Activated naive CD4-positive, alpha-beta T cell treated with anti-CD3 and anti-CD28 coated beads for 36 hours (primary cell): ENCODE results near the gene FOXF1. TPM values are rescaled to one million over a fixed set of nuclear protein-coding genes. Genes with fewer than 3 reads are reported as not detected.

Experiments used
- CTCF ChIA-PET: fragments of 350-600 bp; sonication (Branson Sonifier 250); formaldehyde crosslinking; loops from one replicate; lab custom pipeline; 2021; ENCODE audit warnings: antibody characterized with exemption; lab: Charles Lee
- DNase-seq: peaks from one replicate; pipeline ENCODE4 v3.0.0-alpha.2; 2020
- H3K27ac Mint-ChIP-seq: one replicate; pipeline ENCODE4 v1.8.0; 2021; ENCODE audit warnings: mild to moderate bottlenecking, mixed read lengths
- H3K27me3 Mint-ChIP-seq: one replicate; pipeline ENCODE4 v1.8.0; 2021; ENCODE audit warnings: low read depth, mixed read lengths
- H3K36me3 Mint-ChIP-seq: one replicate; pipeline ENCODE4 v1.8.0; 2021; ENCODE audit warnings: low read depth, mixed read lengths
- H3K4me1 Mint-ChIP-seq: one replicate; pipeline ENCODE4 v1.8.0; 2021; ENCODE audit warnings: low read depth, mixed read lengths
- H3K4me3 Mint-ChIP-seq: one replicate; pipeline ENCODE4 v1.8.0; 2021; ENCODE audit warnings: mild to moderate bottlenecking, moderate library complexity, mixed read lengths
- H3K9me3 Mint-ChIP-seq: one replicate; pipeline ENCODE4 v1.8.0; 2021; ENCODE audit warnings: mixed read lengths
- intact Hi-C: fragments of 100-400 bp; cut with micrococcal nuclease; formaldehyde crosslinking; loops from one replicate; pipeline ENCODE4 v1.15.1; 2023
- total RNA-seq, 2 experiments: library from RNA; stranded (reverse); gene quantifications; one replicate each; pipeline ENCODE4 v1.2.3, GENCODE V29; 2021

FOXF1 gene
- total RNA-seq, 2 experiments from 2014 or later, result not detected

DNA sequence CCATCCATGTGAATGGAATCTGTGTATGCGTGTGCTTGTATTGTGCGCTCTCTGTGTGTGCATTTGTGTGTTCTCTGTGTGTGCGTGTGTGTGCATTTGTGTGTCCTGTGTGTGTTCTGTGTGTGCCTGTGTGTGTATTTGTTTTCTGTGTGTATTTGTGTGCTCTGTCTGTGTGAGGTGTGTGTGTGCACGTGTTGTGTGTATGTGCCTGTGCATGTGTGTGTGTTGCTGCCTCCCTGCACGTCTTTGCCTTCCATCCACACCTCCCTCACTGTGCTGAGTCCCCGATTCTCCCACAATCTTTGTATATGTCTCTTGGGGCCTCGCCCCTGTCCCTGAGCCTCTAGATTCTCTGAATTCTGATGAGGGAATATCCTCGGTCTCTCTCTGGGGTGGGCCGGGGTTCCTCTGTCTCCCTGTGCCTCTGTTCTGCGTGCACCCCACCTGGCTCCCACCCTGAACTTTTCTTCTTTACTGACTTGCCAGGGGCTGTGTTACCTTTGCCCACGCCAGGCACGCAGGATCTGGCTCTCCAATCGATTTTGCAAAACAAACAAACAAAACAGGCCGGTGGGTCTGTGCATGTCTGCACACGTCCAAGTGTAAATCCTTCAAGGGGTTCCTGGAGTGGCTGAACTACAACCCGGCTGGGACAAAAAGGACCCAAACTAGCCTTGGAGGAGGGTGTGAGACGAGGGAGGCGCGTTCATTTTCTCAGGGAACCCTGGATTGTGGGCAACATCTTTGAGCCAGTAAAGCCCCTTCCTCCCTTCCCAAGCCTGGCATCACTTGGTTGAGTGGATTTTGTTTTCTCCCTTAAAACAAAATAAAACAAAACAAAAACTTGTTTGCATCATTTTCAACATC is 8.1 kb upstream of the FOXF1 start:
- Mint-ChIP-seq H3K4me3 (no peak overlapping the region), H3K27ac (no peak overlapping the region), H3K27me3 (peaks cover 75% of the 10 kb centered on the region), H3K4me1 (peaks cover 7% of the 10 kb centered on the region), H3K36me3 (no peaks in the 10 kb centered on the region), H3K9me3 (no peaks in the 10 kb centered on the region)
- CTCF ChIA-PET, result no interaction called here
- intact Hi-C loops, result no loop called here
- DNase-seq, result no peak

DNA sequence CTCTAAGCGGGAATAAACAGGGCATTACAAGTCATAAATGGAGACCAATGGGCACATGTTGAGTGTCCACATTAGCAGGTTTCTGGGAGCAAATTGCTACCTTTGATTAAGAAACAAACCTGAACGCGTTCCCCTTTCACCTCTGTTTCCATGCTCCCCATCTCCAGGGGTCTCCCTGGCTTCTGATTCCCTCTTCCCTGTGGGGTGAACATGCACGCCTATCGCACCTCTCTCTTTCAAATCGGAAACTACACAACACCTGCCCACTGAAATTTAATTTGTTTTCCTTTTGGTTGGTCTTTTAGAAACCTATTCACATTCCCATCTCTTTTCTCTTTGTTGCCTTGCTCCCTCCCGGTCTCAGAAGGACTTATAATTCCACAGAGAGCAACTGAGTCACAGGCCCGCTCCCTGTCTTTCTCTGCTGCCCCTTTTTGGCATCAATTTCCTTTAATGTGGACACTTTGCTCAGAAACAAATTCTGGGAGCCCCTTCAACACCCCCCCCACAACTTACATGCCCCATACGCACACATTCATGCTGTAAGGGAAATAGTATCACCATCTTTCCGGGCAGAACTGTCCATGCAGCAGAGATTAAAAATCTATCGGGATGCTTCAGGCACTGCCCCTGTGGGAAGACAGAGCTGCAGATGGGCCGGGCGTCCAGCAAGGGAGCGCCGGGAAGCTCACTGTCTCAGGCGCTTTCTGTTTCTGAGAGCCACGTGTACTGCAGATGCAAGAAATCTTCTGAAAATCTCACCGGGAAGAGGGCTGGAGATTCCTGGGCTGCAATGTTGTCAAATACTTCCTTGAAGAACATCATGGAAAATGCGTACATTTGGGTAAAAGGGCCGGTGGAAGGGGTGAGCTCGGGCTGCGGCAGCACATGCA is 7.2 kb upstream of the FOXF1 start:
- Mint-ChIP-seq H3K9me3 (no peaks in the 10 kb centered on the region), H3K27ac (no peak overlapping the region), H3K27me3 (peaks cover 82% of the 10 kb centered on the region), H3K4me3 (no peak overlapping the region), H3K4me1 (peaks cover 13% of the 10 kb centered on the region), H3K36me3 (no peaks in the 10 kb centered on the region)
- CTCF ChIA-PET, result interaction anchor here (0.6 kb wide), 1 partner anchor 49 kb away, joined by 4 read pairs; no protein-coding TSS in a partner anchor
- intact Hi-C loops, result no loop called here
- DNase-seq, result no peak

DNA sequence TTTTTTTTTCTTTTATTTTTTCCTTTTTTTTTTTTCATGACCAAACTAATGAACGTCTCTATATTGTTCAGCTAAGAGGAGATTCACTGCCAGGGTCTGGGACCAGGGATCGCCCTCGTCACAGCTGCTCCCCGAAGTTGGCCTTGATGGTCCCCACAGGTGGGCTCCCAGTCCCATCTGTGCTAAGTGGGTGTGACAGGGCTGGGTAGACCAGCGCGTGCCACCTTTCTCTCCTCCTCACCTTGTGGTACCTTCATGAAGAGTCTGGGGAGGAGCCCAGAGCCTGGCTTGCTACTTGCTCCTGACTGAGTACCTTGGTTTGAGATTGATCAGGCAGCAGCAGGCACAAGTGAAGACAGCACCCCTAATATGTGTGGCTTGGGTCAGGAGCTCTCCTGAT is 6.5 kb upstream of the FOXF1 start:
- Mint-ChIP-seq H3K4me1 (peaks cover 13% of the 10 kb centered on the region), H3K27ac (no peak overlapping the region), H3K9me3 (no peaks in the 10 kb centered on the region), H3K27me3 (peaks cover 79% of the 10 kb centered on the region), H3K36me3 (no peaks in the 10 kb centered on the region), H3K4me3 (no peak overlapping the region)
- intact Hi-C loops, result no loop called here
- CTCF ChIA-PET, result no interaction called here
- DNase-seq, result no peak

GRCh38 chr16:86504315-86505184 is 5.8 kb upstream of the FOXF1 start:
- Mint-ChIP-seq H3K4me3 (no peak overlapping the region), H3K27me3 (peaks cover 79% of the 10 kb centered on the region), H3K9me3 (no peaks in the 10 kb centered on the region), H3K36me3 (no peaks in the 10 kb centered on the region), H3K4me1 (peaks cover 16% of the 10 kb centered on the region), H3K27ac (no peak overlapping the region)
- intact Hi-C loops, result loop anchor here (5.0 kb wide), 1 partner anchor 63 kb away; the partner anchor contains the start of gene FOXC2
- no peak for DNase-seq
- CTCF ChIA-PET, result no interaction called here

DNA sequence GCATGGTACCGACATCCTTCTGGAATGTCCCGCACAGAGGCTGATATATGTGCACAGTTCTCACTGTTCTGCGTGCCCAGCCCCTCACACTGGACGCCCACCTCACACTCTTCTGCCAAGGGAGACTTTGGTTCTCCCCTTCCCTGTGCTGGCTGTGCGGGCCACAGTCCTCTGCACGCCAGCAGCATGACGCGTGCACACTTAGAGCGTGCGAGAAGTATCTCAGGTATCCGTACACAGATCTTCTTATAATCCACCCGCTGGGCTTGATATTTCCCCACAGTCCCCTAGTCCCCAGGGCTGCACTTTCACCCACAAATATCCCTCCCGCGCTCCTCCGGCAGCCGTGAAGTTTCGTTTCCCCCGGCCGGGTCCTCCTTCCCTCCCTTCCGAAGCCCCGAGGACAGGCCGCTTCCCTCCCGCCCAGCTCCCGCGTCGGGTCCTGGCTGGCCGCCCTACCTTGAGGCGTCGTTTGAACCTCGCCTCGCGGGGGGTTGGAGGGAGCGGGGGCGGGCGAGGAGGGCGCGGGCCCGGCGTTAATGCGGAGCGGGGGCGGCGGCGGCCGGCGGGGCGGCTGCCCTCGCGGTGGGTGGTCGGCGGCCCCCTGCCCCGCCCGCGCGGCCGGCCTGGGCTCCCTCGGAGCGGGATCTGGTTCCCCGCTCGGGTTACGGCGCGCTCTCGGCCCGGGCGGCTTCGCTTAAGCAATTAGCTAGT is 5.0 kb upstream of the FOXF1 start:
- Mint-ChIP-seq H3K9me3 (no peaks in the 10 kb centered on the region), H3K27ac (no peak overlapping the region), H3K4me3 (no peak overlapping the region), H3K4me1 (peaks cover 16% of the 10 kb centered on the region), H3K27me3 (peaks cover 73% of the 10 kb centered on the region), H3K36me3 (no peaks in the 10 kb centered on the region)
- CTCF ChIA-PET, result no interaction called here
- no peak for DNase-seq
- intact Hi-C loops, result loop anchor here (5.0 kb wide), 1 partner anchor 62 kb away; the partner anchor contains the start of gene FOXC2

DNA sequence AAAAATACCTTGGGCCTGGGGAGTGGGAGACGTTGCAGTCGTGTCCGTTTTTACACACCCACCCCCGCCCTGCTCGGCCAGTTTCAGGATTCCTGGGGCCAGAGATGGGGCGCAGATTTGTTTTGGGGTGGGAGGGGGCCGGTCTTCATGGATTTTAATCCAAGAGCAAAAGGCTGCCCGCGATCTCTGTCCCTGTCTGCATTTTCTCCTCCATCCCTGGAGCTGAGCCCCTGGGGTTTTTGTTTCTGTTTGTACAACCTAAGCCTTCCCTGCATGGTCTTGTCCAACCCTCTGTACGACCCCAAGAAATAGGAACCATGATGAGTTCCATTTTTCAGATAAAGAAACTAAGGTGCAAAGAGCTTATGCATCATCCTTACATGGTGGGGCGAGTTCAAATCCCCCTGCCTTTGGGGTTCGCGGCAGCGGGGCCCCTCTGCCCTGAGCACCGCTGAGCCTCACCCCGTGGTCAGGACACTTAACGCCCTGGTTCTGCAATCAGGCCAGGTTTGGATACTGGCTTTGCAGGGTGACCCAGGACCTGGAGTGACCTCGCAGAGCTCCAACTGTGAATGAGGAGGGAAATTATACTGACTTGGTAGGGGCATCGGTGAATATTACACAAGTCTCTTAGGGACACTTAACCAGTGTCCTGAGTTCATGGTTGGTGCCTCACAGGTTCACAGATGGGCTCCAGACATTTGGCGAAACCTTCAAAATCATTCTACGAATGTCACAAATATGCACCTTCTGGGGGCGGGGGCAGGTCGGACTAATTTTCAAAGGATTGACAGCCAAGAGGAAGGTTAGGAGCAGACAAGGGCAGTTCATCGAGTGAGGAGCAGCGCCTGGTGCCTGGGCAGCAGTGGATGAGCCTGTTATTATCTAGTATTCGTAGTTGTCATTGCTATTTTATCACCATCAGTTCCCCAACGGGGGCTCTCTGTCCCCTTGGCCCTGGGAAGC is 4.1 kb upstream of the FOXF1 start:
- H3K4me1 Mint-ChIP-seq, result peaks cover 19% of the 10 kb centered on the region
- H3K36me3 Mint-ChIP-seq, result no peaks in the 10 kb centered on the region
- CTCF ChIA-PET, result interaction anchor here (0.6 to 0.8 kb wide), 2 partner anchors 59 to 685 kb away, joined by 3 read pairs; no protein-coding TSS in a partner anchor
- DNase-seq, result no peak
- H3K4me3 Mint-ChIP-seq, result no peak overlapping the region
- H3K27ac Mint-ChIP-seq, result no peak overlapping the region
- intact Hi-C loops, result loop anchor here (5.0 kb wide), 1 partner anchor 61 kb away; the partner anchor contains the start of gene FOXC2
- no peaks in the 10 kb centered on the region for H3K9me3 Mint-ChIP-seq
- H3K27me3 Mint-ChIP-seq, result peaks cover 67% of the 10 kb centered on the region

DNA sequence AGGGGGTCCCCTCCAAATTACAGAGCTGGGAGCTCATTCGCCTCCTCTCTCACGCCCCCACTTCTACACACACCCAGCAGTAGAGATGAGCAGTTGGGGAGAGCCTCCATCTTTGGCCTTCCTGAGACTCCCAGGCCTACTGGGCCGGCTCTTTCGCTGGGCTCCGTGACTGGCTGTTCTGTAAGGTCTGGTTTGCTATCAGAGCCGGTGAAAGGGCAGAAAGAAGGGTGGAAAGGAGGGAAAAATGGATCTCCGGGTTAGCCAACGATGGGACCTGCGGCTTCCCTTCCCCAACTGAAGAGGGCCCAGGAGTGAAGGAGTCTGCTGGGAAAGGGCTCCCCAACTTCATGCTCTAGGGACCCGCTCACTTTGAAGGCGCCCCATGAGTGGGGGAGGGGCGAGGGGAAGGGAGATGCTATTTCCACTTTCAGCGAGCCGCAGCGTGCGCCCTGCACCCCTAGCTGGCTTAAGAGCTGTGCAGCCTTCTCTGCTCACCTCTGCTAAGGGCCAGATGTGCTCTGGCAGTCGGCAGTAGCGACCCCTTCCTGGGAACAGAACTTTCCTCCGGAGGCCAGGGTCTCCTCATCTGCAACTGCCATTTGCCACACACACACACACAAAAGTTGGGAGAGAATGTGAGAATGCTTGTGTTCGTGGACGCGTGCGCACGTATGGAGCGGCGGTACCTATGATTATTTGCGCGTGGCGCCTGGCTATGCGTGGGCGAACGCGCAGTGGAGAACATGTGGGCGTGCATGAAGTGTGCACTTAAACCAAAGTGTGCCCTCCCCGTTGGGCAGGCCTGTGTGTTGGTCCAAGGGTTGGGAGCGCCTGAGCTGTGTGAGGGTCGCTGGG is 2.9 kb upstream of the FOXF1 start:
- no peak overlapping the region for H3K27ac Mint-ChIP-seq
- intact Hi-C loops, result loop anchor here (5.0 kb wide), 1 partner anchor 60 kb away; the partner anchor contains the start of gene FOXC2
- CTCF ChIA-PET, result interaction anchor here (0.8 kb wide), 1 partner anchor 686 kb away, joined by 3 read pairs; no protein-coding TSS in a partner anchor

GRCh38 chr16:86508028-86508946 is 2.0 kb upstream of the FOXF1 start:
- CTCF ChIA-PET, result no interaction called here
- peaks cover 27% of the 10 kb centered on the region for H3K4me1 Mint-ChIP-seq
- intact Hi-C loops, result loop anchor here (5.0 kb wide), 1 partner anchor 59 kb away; the partner anchor contains the start of gene FOXC2
- no peak for DNase-seq
- H3K36me3 Mint-ChIP-seq, result no peaks in the 10 kb centered on the region
- no peaks in the 10 kb centered on the region for H3K9me3 Mint-ChIP-seq
- no peak overlapping the region for H3K4me3 Mint-ChIP-seq
- peaks cover 64% of the 10 kb centered on the region for H3K27me3 Mint-ChIP-seq
- H3K27ac Mint-ChIP-seq, result no peak overlapping the region

More for the DNA sequence above, 2.9 kb upstream of the FOXF1 start:
- DNase-seq, result no peak
- Mint-ChIP-seq H3K4me1 (peaks cover 22% of the 10 kb centered on the region), H3K27me3 (peaks cover 62% of the 10 kb centered on the region), H3K36me3 (no peaks in the 10 kb centered on the region), H3K9me3 (no peaks in the 10 kb centered on the region), H3K4me3 (no peak overlapping the region)
